Measurements from ENCODE around the gene YIPF1.

DNA sequence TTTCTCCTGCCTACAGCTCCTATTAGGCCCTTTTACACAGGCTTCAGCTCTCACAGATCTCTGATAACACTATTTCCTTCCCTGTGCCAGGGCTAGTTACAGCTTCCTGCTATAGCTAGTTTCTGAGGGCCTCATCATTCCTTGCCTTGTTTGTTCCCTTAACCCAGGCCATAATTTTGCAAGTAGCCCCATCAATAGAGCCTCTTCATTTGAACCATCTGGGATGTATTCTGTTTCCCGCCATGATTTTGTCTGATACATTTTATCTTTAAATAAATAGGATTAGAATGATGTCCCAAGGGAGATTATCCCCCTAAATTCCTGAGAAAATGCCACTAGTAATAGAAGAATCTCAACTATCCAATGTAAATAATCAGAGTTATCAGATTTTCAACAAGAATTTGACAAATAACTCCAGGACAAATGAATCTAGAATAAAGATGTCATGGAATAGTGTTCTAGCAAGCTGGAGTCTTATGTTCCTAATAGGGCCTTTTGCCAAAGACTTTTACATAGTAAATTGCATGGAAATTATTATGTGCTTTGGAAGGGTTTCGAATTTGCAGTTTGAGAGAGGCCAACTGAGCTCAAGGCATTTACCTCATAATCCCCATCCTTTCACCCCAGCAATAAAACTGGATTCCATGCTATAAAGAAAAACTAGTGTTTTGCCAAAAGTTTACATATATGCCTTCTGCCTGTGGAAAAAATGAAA is 39.8 kb upstream of the YIPF1 start:
- TF ChIP-seq, protein P1, sequence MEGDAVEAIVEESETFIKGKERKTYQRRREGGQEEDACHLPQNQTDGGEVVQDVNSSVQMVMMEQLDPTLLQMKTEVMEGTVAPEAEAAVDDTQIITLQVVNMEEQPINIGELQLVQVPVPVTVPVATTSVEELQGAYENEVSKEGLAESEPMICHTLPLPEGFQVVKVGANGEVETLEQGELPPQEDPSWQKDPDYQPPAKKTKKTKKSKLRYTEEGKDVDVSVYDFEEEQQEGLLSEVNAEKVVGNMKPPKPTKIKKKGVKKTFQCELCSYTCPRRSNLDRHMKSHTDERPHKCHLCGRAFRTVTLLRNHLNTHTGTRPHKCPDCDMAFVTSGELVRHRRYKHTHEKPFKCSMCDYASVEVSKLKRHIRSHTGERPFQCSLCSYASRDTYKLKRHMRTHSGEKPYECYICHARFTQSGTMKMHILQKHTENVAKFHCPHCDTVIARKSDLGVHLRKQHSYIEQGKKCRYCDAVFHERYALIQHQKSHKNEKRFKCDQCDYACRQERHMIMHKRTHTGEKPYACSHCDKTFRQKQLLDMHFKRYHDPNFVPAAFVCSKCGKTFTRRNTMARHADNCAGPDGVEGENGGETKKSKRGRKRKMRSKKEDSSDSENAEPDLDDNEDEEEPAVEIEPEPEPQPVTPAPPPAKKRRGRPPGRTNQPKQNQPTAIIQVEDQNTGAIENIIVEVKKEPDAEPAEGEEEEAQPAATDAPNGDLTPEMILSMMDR (IDR thresholded peaks at IDR 0.05; ENCODE audit: low read depth, low read length) = no peak
- no peak for TF ChIP-seq EZH2phosphoT487 (IDR thresholded peaks at IDR 0.05; ENCODE audit: low read depth)

Measured in OCI-LY3 (cell line).